ENCODE data around the gene LANCL2.
"Not testable (repeated sequence)": the region's sequence is repeated elsewhere in the genome, so short reads cannot be mapped to it uniquely, and the experiment has no call there.

Gene LANCL2

DNA sequence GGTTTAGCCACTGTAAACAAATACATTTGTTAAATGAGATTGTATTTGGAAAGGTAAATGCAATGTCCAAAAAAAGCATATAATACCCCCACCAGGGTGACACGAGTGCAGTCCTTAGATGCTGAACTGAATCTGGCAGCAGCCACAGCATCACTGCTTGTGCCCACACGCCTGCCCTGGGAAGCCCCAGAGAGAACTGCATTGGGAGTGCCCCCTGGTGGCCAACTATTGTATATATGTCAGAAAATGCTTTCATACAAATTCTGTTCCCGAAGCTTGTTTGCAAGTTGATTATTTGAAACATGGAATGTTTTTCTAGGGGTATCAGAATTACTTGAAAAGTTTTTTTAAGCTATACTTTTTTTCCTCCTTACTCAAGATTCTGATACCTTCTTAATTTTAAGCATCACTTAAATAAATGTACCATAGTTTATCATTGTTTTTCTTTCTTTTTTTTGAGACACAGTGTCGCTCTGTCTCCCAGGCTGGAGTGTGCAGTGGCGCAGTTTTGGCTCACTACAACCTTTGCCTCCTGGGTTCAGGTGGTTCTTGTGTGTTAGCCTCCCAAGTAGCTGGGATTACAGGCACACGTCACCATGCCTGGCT is 50.1 kb downstream of the LANCL2 start:
- no peak overlapping the region for H3K27ac ChIP-seq (ENCODE audit: low read length)
- peak; percentile 76 for TF ChIP-seq CTCF (IDR thresholded peaks at IDR 0.05; ENCODE audit: borderline replicate concordance, extremely low read depth, low read length, poor library complexity, severe bottlenecking)
- no peak for TF ChIP-seq EZH2 (IDR thresholded peaks at IDR 0.05; ENCODE audit: borderline replicate concordance, low read depth, low read length, severe bottlenecking)
- ATAC-seq (ENCODE audit: insufficient read depth, low read depth) (peak; percentile 99), DNase-seq (peak; percentile 80)
- H3K79me2 ChIP-seq (ENCODE audit: insufficient read depth, low read length): no peaks in the 10 kb centered on the region
- H3K4me2 ChIP-seq (ENCODE audit: insufficient read depth, low read length): no peak overlapping the region
- no peaks in the 10 kb centered on the region for H3K9me3 ChIP-seq (ENCODE audit: insufficient read depth, low read length, severe bottlenecking)
- H3K4me1 ChIP-seq (ENCODE audit: insufficient read depth, low read length): no peaks in the 10 kb centered on the region
- no peaks in the 10 kb centered on the region for H3K27me3 ChIP-seq (ENCODE audit: insufficient read depth, low read length, poor library complexity)
- H3K36me3 ChIP-seq (ENCODE audit: insufficient read depth, low read length): peaks cover 5% of the 10 kb centered on the region; the same call in 1 of the 2 replicates
- H3K4me3 ChIP-seq (ENCODE audit: low read depth in 1 of 2, low read length in 2 of 2): no peak overlapping the region
- H4K20me1 ChIP-seq (ENCODE audit: insufficient read depth, low read length): no peaks in the 10 kb centered on the region
- no peak overlapping the region for H3K9ac ChIP-seq (ENCODE audit: low read depth, low read length)
- no peak overlapping the region for H2AFZ ChIP-seq (ENCODE audit: low read depth, low read length)

GRCh38 chr7:55417456-55417855 is 52.3 kb downstream of the LANCL2 start:
- H3K79me2 ChIP-seq (ENCODE audit: insufficient read depth, low read length); DNase-seq; H3K4me1 ChIP-seq (ENCODE audit: insufficient read depth, low read length); H3K9me3 ChIP-seq (ENCODE audit: insufficient read depth, low read length, severe bottlenecking); H3K4me3 ChIP-seq (ENCODE audit: low read depth in 1 of 2, low read length in 2 of 2); H3K9ac ChIP-seq (ENCODE audit: low read depth, low read length); H2AFZ ChIP-seq (ENCODE audit: low read depth, low read length); ATAC-seq (ENCODE audit: insufficient read depth, low read depth); H3K27me3 ChIP-seq (ENCODE audit: insufficient read depth, low read length, poor library complexity); H3K27ac ChIP-seq (ENCODE audit: low read length); H3K36me3 ChIP-seq (ENCODE audit: insufficient read depth, low read length); H4K20me1 ChIP-seq (ENCODE audit: insufficient read depth, low read length); H3K4me2 ChIP-seq (ENCODE audit: insufficient read depth, low read length): not testable (repeated sequence)

- Histone ChIP-seq H2AFZ (ENCODE audit: low read depth, low read length) (no peak overlapping the region), H3K36me3 (ENCODE audit: insufficient read depth, low read length) (peaks cover 6% of the 10 kb centered on the region), H3K4me1 (ENCODE audit: insufficient read depth, low read length) (no peaks in the 10 kb centered on the region), H4K20me1 (ENCODE audit: insufficient read depth, low read length) (no peaks in the 10 kb centered on the region), H3K79me2 (ENCODE audit: insufficient read depth, low read length) (no peaks in the 10 kb centered on the region), H3K9me3 (ENCODE audit: insufficient read depth, low read length, severe bottlenecking) (no peaks in the 10 kb centered on the region), H3K4me2 (ENCODE audit: insufficient read depth, low read length) (no peak overlapping the region), H3K27ac (ENCODE audit: low read length) (no peak overlapping the region), H3K27me3 (ENCODE audit: insufficient read depth, low read length, poor library complexity) (no peaks in the 10 kb centered on the region), H3K4me3 (ENCODE audit: low read depth in 1 of 2, low read length in 2 of 2) (no peak overlapping the region), H3K9ac (ENCODE audit: low read depth, low read length) (no peak overlapping the region)
- DNase-seq: no peak
- ATAC-seq (ENCODE audit: insufficient read depth, low read depth): no peak
- no peak for TF ChIP-seq EZH2 (IDR thresholded peaks at IDR 0.05; ENCODE audit: borderline replicate concordance, low read depth, low read length, severe bottlenecking)
- no peak for TF ChIP-seq CTCF (IDR thresholded peaks at IDR 0.05; ENCODE audit: borderline replicate concordance, extremely low read depth, low read length, poor library complexity, severe bottlenecking)
Measured at GRCh38 chr7:55420530-55420929, 55.4 kb downstream of the LANCL2 start.

- peaks cover 15% of the 10 kb centered on the region for H3K36me3 ChIP-seq (ENCODE audit: insufficient read depth, low read length)
- H3K27me3 ChIP-seq (ENCODE audit: insufficient read depth, low read length, poor library complexity): no peaks in the 10 kb centered on the region
- ATAC-seq (ENCODE audit: insufficient read depth, low read depth) (no peak), DNase-seq (no peak)
- TF ChIP-seq CTCF (IDR thresholded peaks at IDR 0.05; ENCODE audit: borderline replicate concordance, extremely low read depth, low read length, poor library complexity, severe bottlenecking) (peak; percentile 15), EZH2 (IDR thresholded peaks at IDR 0.05; ENCODE audit: borderline replicate concordance, low read depth, low read length, severe bottlenecking) (no peak)
- H3K9ac ChIP-seq (ENCODE audit: low read depth, low read length): no peak overlapping the region
- no peaks in the 10 kb centered on the region for H4K20me1 ChIP-seq (ENCODE audit: insufficient read depth, low read length)
- no peak overlapping the region for H2AFZ ChIP-seq (ENCODE audit: low read depth, low read length)
- no peak overlapping the region for H3K4me2 ChIP-seq (ENCODE audit: insufficient read depth, low read length)
- H3K27ac ChIP-seq (ENCODE audit: low read length): no peak overlapping the region
- H3K79me2 ChIP-seq (ENCODE audit: insufficient read depth, low read length): no peaks in the 10 kb centered on the region
- H3K9me3 ChIP-seq (ENCODE audit: insufficient read depth, low read length, severe bottlenecking): no peaks in the 10 kb centered on the region
- no peaks in the 10 kb centered on the region for H3K4me1 ChIP-seq (ENCODE audit: insufficient read depth, low read length)
- no peak overlapping the region for H3K4me3 ChIP-seq (ENCODE audit: low read depth in 1 of 2, low read length in 2 of 2)
Measured at GRCh38 chr7:55423277-55423711, 58.2 kb downstream of the LANCL2 start.

All from DND-41 (cell line).